ENCODE measurements around the gene PARP16.

Gene PARP16

DNA sequence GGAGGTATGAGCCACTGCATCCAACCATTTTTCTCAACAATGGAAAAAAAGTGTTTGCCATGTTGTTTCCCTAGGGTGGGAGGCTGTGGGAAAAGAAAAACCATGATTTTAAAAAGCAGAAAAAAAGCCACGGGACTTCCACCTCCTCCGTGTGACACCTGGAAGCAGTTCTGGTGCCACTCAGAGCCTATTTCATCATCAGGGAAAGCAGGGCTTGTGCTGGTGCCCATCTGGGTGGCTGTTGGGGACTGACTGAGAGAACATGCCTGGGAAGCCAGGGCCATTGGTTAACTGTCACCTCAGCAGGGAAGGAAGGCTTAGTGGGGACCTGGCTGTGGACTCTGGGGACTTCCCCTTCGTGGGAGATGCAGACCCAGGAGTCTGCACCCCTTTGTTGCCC, 25.1 kb upstream of the PARP16 start:
- Histone ChIP-seq H3K9ac (ENCODE audit: low read depth in 1 of 2, low read length in 2 of 2) (no peak overlapping the region), H3K4me1 (ENCODE audit: control insufficient read depth in 1 of 2, insufficient read depth in 2 of 2, low read length in 2 of 2) (no peaks in the 10 kb centered on the region), H3K27ac (ENCODE audit: low read depth, low read length) (no peak overlapping the region), H3K27me3 (ENCODE audit: control insufficient read depth in 1 of 2, insufficient read depth in 2 of 2, low read length in 2 of 2) (no peaks in the 10 kb centered on the region), H3K4me3 (ENCODE audit: low read depth in 1 of 2, low read length in 2 of 2) (no peak overlapping the region), H3K9me3 (ENCODE audit: control insufficient read depth in 1 of 2, low read length in 2 of 2) (no peaks in the 10 kb centered on the region), H3K36me3 (ENCODE audit: control insufficient read depth in 1 of 2, insufficient read depth in 2 of 2, low read length in 2 of 2) (no peaks in the 10 kb centered on the region)

DNA sequence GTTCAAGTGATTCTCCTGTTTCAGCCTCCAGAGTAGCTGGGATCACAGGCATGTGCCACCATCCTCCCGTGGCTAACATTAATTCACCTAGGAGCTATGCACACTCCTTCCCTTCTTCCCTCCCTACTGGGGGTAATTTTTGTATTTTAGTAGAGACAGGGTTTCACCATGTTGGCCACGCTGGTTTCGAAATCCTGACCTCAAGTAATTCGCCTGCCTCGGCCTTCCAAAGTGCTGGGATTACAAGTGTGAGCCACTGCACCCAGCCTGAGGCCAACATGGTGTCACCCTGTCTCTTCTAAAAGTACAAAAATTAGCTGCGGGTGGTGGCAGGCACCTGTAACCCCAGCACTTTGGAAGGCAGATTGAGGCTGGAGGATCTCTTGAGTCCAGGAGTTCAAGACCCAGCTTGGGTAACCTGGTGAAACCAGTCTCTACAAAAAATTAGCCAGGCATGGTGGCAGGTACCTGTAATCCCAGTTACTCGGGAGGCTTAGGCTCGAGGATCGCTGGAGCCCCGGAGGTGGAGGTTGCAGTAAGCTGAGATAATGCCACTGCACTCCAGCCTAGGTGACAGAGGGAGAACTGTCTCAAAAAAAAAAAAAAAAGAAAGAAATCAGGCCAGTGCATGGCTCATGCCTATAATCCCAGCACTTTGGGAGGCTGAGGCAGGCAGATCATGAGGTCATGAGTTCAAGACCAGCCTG, 23.9 kb upstream of the PARP16 start:
- no peak overlapping the region for H3K9ac ChIP-seq (ENCODE audit: low read depth in 1 of 2, low read length in 2 of 2)
- no peaks in the 10 kb centered on the region for H3K36me3 ChIP-seq (ENCODE audit: control insufficient read depth in 1 of 2, insufficient read depth in 2 of 2, low read length in 2 of 2)
- no peak overlapping the region for H3K4me3 ChIP-seq (ENCODE audit: low read depth in 1 of 2, low read length in 2 of 2)
- H3K9me3 ChIP-seq (ENCODE audit: control insufficient read depth in 1 of 2, low read length in 2 of 2) = no peaks in the 10 kb centered on the region
- H3K27ac ChIP-seq (ENCODE audit: low read depth, low read length) = no peak overlapping the region
- H3K27me3 ChIP-seq (ENCODE audit: control insufficient read depth in 1 of 2, insufficient read depth in 2 of 2, low read length in 2 of 2) = no peaks in the 10 kb centered on the region
- no peaks in the 10 kb centered on the region for H3K4me1 ChIP-seq (ENCODE audit: control insufficient read depth in 1 of 2, insufficient read depth in 2 of 2, low read length in 2 of 2)

DNA sequence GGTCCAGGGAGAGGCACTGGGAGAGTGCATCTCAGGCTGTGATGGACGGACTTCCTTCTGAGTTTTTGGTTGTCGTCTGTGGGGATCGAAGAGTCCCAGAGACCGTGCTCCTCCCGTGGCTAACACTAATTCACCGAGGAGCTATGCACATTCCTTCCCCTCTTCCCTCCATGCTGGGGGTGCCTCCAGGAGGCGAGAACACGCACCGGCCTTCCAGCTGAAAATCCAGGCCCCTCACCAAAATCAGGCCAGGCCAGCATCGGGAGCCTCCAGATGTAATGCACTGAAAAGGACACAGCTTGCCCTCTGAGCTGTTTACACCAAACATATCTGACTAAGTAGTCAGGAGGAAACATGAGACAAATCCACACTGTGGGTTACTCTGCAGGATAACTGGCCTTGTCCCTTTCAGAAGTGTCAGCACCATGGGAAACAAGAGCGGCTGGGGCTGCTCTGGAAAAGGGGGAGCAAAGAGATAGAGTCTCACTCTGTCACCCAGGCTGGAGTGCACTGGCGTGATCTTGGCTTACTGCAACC, 23.3 kb upstream of the PARP16 start:
- H3K27me3 ChIP-seq (ENCODE audit: control insufficient read depth in 1 of 2, insufficient read depth in 2 of 2, low read length in 2 of 2) = no peaks in the 10 kb centered on the region
- no peak overlapping the region for H3K4me3 ChIP-seq (ENCODE audit: low read depth in 1 of 2, low read length in 2 of 2)
- peaks cover 4% of the 10 kb centered on the region in 2 donors for H3K4me1 ChIP-seq (ENCODE audit: control insufficient read depth in 1 of 2, insufficient read depth in 2 of 2, low read length in 2 of 2)
- no peak overlapping the region for H3K9ac ChIP-seq (ENCODE audit: low read depth in 1 of 2, low read length in 2 of 2)
- no peaks in the 10 kb centered on the region for H3K9me3 ChIP-seq (ENCODE audit: control insufficient read depth in 1 of 2, low read length in 2 of 2)
- no peak overlapping the region for H3K27ac ChIP-seq (ENCODE audit: low read depth, low read length)
- H3K36me3 ChIP-seq (ENCODE audit: control insufficient read depth in 1 of 2, insufficient read depth in 2 of 2, low read length in 2 of 2) = no peaks in the 10 kb centered on the region

DNA sequence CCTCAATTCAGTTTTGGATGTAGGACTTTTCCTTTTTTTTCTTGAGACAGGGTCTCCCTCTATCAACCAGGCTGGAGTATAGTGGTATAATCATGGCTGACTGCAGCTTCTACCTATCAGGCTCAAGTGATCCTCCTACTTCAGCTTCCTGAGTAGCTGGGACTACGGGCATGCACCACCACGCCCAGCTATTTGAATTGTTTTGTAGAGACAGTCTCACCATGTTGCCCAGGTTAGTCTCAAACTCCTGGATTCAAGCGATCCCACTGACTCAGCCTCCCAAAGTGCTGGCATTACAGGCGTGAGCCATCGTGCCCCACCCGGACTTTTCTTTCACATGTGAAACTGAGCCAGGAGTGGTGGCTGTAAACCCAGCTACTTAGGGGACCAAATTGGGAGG, 21.3 kb upstream of the PARP16 start:
- H3K27me3 ChIP-seq (ENCODE audit: control insufficient read depth in 1 of 2, insufficient read depth in 2 of 2, low read length in 2 of 2) = no peaks in the 10 kb centered on the region
- H3K4me3 ChIP-seq (ENCODE audit: low read depth in 1 of 2, low read length in 2 of 2) = no peak overlapping the region
- H3K9ac ChIP-seq (ENCODE audit: low read depth in 1 of 2, low read length in 2 of 2) = no peak overlapping the region
- no peak overlapping the region for H3K27ac ChIP-seq (ENCODE audit: low read depth, low read length)
- peaks cover 9 to 13% of the 10 kb centered on the region in 2 donors for H3K4me1 ChIP-seq (ENCODE audit: control insufficient read depth in 1 of 2, insufficient read depth in 2 of 2, low read length in 2 of 2)
- no peaks in the 10 kb centered on the region for H3K36me3 ChIP-seq (ENCODE audit: control insufficient read depth in 1 of 2, insufficient read depth in 2 of 2, low read length in 2 of 2)
- no peaks in the 10 kb centered on the region for H3K9me3 ChIP-seq (ENCODE audit: control insufficient read depth in 1 of 2, low read length in 2 of 2)

DNA sequence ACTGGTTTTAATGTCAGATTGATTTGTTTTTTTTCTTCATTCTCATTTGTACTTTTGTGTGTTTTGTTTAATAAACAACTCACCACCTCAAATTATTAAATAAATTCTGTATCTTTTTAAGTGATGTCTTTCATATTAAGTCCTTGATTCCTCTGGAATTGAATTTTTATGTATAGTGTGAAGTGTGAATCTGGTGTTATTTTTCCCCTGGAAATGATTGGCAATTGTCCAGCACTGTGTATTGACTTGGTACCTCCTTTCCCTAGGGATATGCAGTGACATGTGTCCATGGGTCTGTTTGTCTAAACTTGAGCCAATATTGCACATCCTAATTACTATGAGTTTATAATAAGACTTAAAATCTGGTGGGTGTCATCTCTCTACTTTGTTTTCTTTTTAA, 19.9 kb upstream of the PARP16 start:
- Histone ChIP-seq H3K9ac (ENCODE audit: low read depth in 1 of 2, low read length in 2 of 2) (no peak overlapping the region), H3K36me3 (ENCODE audit: control insufficient read depth in 1 of 2, insufficient read depth in 2 of 2, low read length in 2 of 2) (no peaks in the 10 kb centered on the region), H3K9me3 (ENCODE audit: control insufficient read depth in 1 of 2, low read length in 2 of 2) (no peaks in the 10 kb centered on the region), H3K27ac (ENCODE audit: low read depth, low read length) (no peak overlapping the region), H3K27me3 (ENCODE audit: control insufficient read depth in 1 of 2, insufficient read depth in 2 of 2, low read length in 2 of 2) (no peaks in the 10 kb centered on the region), H3K4me1 (ENCODE audit: control insufficient read depth in 1 of 2, insufficient read depth in 2 of 2, low read length in 2 of 2) (peaks cover 9 to 13% of the 10 kb centered on the region in 2 donors), H3K4me3 (ENCODE audit: low read depth in 1 of 2, low read length in 2 of 2) (no peak overlapping the region)

DNA sequence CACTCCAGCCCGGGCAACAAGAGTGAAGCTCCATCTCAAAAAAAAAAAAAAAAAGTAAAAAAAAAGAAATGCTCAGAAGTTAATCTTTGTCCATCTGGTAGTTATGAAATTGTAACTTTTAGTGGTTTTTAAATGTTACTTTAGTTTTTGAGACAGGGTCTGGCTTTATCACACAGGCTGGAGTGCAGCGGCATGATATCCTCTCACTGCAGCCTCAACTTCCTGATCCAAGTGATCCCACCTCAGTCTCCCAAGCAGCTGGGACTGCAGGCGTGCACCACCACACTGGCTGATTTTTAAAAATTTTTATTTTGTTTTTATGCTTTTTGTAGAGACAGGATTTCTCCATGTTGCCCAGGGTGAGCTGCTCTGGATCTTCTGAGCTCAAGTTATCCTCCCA, 19.1 kb upstream of the PARP16 start:
- no peak overlapping the region for H3K9ac ChIP-seq (ENCODE audit: low read depth in 1 of 2, low read length in 2 of 2)
- no peaks in the 10 kb centered on the region for H3K36me3 ChIP-seq (ENCODE audit: control insufficient read depth in 1 of 2, insufficient read depth in 2 of 2, low read length in 2 of 2)
- peaks cover 9 to 13% of the 10 kb centered on the region in 2 donors for H3K4me1 ChIP-seq (ENCODE audit: control insufficient read depth in 1 of 2, insufficient read depth in 2 of 2, low read length in 2 of 2)
- H3K27ac ChIP-seq (ENCODE audit: low read depth, low read length) = no peak overlapping the region
- no peaks in the 10 kb centered on the region for H3K27me3 ChIP-seq (ENCODE audit: control insufficient read depth in 1 of 2, insufficient read depth in 2 of 2, low read length in 2 of 2)
- no peaks in the 10 kb centered on the region for H3K9me3 ChIP-seq (ENCODE audit: control insufficient read depth in 1 of 2, low read length in 2 of 2)
- no peak overlapping the region for H3K4me3 ChIP-seq (ENCODE audit: low read depth in 1 of 2, low read length in 2 of 2)

DNA sequence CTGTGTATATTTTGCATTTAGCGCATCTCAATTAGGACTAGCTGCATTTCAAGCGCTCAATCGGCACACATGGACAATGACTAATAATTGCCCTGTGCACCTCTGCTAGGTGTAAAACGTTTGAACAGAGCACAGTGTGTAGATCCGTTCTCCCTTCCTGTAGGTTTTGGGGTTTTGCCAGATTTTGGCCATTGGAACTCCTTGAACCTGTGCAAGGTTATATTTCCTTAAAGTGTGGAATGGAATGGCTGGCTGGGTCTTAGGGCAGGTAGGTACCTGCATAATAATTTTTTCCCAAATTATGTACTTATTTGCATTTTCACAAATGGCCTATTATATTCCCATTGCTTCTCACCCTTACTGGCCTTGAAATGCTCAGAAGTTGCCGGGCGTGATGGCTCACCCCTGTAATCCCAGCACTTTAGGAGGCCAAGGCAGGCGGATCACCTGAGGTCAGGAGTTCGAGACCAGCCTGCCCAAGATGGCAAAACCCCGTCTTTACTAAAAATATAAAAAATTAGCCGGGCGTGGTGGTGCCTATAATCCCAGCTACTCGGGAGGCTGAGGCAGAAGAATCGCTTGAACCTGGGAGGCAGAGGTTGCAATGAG, 18.6 kb upstream of the PARP16 start:
- Histone ChIP-seq H3K9ac (ENCODE audit: low read depth in 1 of 2, low read length in 2 of 2) (peak overlapping the region; percentile 55 to 80), H3K27ac (ENCODE audit: low read depth, low read length) (peak overlapping the region; percentile 20), H3K4me3 (ENCODE audit: low read depth in 1 of 2, low read length in 2 of 2) (peak overlapping the region; percentile 24 to 55), H3K9me3 (ENCODE audit: control insufficient read depth in 1 of 2, low read length in 2 of 2) (no peaks in the 10 kb centered on the region), H3K27me3 (ENCODE audit: control insufficient read depth in 1 of 2, insufficient read depth in 2 of 2, low read length in 2 of 2) (no peaks in the 10 kb centered on the region), H3K4me1 (ENCODE audit: control insufficient read depth in 1 of 2, insufficient read depth in 2 of 2, low read length in 2 of 2) (peaks cover 9 to 13% of the 10 kb centered on the region in 2 donors), H3K36me3 (ENCODE audit: control insufficient read depth in 1 of 2, insufficient read depth in 2 of 2, low read length in 2 of 2) (no peaks in the 10 kb centered on the region)

DNA sequence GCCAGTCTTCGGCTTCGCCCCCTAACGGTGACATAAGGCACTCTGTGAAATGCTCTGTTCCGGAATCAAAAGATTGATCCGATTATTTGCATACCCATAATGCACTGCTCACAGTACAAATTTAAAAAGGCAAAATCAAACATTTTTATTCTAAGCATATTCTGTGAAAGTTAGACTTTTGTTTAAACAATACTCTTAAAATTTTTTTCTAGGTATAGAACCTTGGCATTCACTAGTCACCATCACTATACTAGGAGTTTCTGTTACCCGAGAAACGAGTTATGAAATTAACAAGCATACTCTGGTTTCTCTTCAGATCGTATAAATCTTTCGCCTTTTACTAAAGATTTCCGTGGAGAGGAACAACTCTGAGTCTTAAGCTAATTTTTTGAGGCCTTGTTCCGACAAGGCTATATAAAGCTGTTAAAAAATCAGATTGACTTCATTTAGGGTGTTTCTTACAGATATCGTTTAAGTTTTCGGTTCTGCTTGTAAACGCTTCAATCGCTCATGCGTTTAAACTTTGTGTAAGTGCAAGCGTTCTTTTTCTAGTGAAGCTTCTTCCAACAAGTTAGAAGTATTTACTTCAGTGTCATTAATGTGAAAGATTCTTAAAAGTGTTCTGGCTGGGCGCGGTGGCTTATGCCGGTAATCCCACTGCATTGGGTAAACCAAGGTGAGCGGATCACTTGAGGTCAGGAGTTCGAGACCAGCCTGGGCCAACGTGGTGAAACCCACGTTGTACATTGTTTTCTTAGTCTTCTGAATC, 17.9 kb upstream of the PARP16 start, which contains the start of gene RNU5B-1:
Gene RNU5B-1, plus strand, starts transcription at position 297 of the 769 bp plus-strand sequence.
- Histone ChIP-seq H3K36me3 (ENCODE audit: control insufficient read depth in 1 of 2, insufficient read depth in 2 of 2, low read length in 2 of 2) (no peaks in the 10 kb centered on the region), H3K27me3 (ENCODE audit: control insufficient read depth in 1 of 2, insufficient read depth in 2 of 2, low read length in 2 of 2) (no peaks in the 10 kb centered on the region), H3K4me1 (ENCODE audit: control insufficient read depth in 1 of 2, insufficient read depth in 2 of 2, low read length in 2 of 2) (peaks cover 9 to 13% of the 10 kb centered on the region in 2 donors), H3K9ac (ENCODE audit: low read depth in 1 of 2, low read length in 2 of 2) (peak within 1 kb of the TSS; percentile 55 to 80), H3K27ac (ENCODE audit: low read depth, low read length) (peak within 1 kb of the TSS; percentile 20), H3K4me3 (ENCODE audit: low read depth in 1 of 2, low read length in 2 of 2) (peak within 1 kb of the TSS; percentile 77 to 88), H3K9me3 (ENCODE audit: control insufficient read depth in 1 of 2, low read length in 2 of 2) (no peaks in the 10 kb centered on the region)

DNA sequence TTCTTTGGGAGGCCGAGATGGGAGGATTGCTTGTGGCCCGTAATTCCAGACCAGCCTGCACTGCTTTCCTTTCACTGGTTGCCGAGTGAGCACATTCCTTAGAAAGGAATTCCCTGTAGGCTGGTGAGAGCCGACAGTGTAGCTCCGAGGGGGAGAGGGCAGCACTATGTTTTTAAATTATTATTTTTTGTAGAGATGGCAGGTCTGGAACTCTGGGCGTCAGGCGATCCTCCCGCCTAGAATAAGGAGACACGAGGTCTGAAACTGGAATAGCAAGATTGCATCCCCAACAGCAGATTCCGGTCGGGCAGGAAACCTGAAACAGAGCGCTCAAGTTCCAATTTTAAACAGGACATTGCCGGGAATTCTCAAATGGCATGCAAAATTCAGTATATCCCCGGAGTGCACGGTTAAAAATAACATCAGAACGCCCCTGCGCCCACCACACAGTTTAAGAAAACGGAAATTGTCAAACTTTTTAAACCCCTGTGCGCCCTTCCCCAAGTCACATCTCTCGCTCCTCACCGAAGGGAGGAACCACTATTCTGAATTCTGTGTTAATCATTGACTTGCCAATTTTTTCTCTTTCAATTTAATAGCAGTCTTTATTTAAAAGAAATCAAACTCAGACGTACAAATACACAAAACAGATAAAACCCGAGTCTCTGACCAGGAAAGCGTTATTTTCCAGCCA, 17.2 kb upstream of the PARP16 start:
- Histone ChIP-seq H3K9ac (ENCODE audit: low read depth in 1 of 2, low read length in 2 of 2) (peak overlapping the region; percentile 55 to 80), H3K36me3 (ENCODE audit: control insufficient read depth in 1 of 2, insufficient read depth in 2 of 2, low read length in 2 of 2) (no peaks in the 10 kb centered on the region), H3K27ac (ENCODE audit: low read depth, low read length) (peak overlapping the region; percentile 20), H3K27me3 (ENCODE audit: control insufficient read depth in 1 of 2, insufficient read depth in 2 of 2, low read length in 2 of 2) (no peaks in the 10 kb centered on the region), H3K4me3 (ENCODE audit: low read depth in 1 of 2, low read length in 2 of 2) (peak overlapping the region; percentile 77 to 88), H3K4me1 (ENCODE audit: control insufficient read depth in 1 of 2, insufficient read depth in 2 of 2, low read length in 2 of 2) (peaks cover 9 to 13% of the 10 kb centered on the region in 2 donors), H3K9me3 (ENCODE audit: control insufficient read depth in 1 of 2, low read length in 2 of 2) (no peaks in the 10 kb centered on the region)

All from duodenal mucosa (tissue), 2 donors.